ENCODE measurements around the gene RNPS1.
A peak's percentile ranks its signal among the peaks of the same experiment; 100 is the strongest.
"Not testable (repeated sequence)": the region's sequence is repeated elsewhere in the genome, so short reads cannot be mapped to it uniquely, and the experiment has no call there.

The RNPS1 gene

GRCh38 chr16:2273931-2274330 lies 6.0 kb upstream of the RNPS1 start:
- no peak for DNase-seq (ENCODE audit: low read depth)
- no peak overlapping the region for H3K4me3 ChIP-seq (ENCODE audit: low read depth, low read length)
- TF ChIP-seq POLR2A (IDR thresholded peaks at IDR 0.05; ENCODE audit: extremely low read depth, insufficient read length) (no peak), CTCF (IDR thresholded peaks at IDR 0.05; ENCODE audit: low read depth, low read length) (no peak)

- H3K4me3 ChIP-seq (ENCODE audit: low read depth, low read length): no peak overlapping the region
- TF ChIP-seq MAX (IDR thresholded peaks at IDR 0.05; ENCODE audit: low read depth, low read length) (no peak), CTCF (IDR thresholded peaks at IDR 0.05; ENCODE audit: low read depth, low read length) (no peak), MYC (IDR thresholded peaks at IDR 0.05; ENCODE audit: low read depth, low read length) (no peak), POLR2A (IDR thresholded peaks at IDR 0.05; ENCODE audit: extremely low read depth, insufficient read length) (no peak)
- no peak for DNase-seq (ENCODE audit: low read depth)
Measured at GRCh38 chr16:2273484-2273883, 5.6 kb upstream of the RNPS1 start.

- no peak for DNase-seq (ENCODE audit: low read depth)
- no peak for TF ChIP-seq CTCF (IDR thresholded peaks at IDR 0.05; ENCODE audit: low read depth, low read length)
- TF ChIP-seq POLR2A (IDR thresholded peaks at IDR 0.05; ENCODE audit: extremely low read depth, insufficient read length): no peak
- no peak for TF ChIP-seq MAX (IDR thresholded peaks at IDR 0.05; ENCODE audit: low read depth, low read length)
- TF ChIP-seq MYC (IDR thresholded peaks at IDR 0.05; ENCODE audit: low read depth, low read length): no peak
Measured at GRCh38 chr16:2271848-2272461, 4.0 kb upstream of the RNPS1 start.

GRCh38 chr16:2270588-2271470 lies 2.9 kb upstream of the RNPS1 start:
- TF ChIP-seq CTCF (IDR thresholded peaks at IDR 0.05; ENCODE audit: low read depth, low read length) (no peak), POLR2A (IDR thresholded peaks at IDR 0.05; ENCODE audit: extremely low read depth, insufficient read length) (no peak), MYC (IDR thresholded peaks at IDR 0.05; ENCODE audit: low read depth, low read length) (no peak), MAX (IDR thresholded peaks at IDR 0.05; ENCODE audit: low read depth, low read length) (no peak)
- H3K4me3 ChIP-seq (ENCODE audit: low read depth, low read length): no peak overlapping the region
- no peak for DNase-seq (ENCODE audit: low read depth)

More at GRCh38 chr16:2271848-2272461, 4.0 kb upstream of the RNPS1 start:
- H3K4me3 ChIP-seq (ENCODE audit: low read depth, low read length): no peak overlapping the region

GRCh38 chr16:2270070-2270462 lies 2.1 kb upstream of the RNPS1 start:
- DNase-seq (ENCODE audit: low read depth): no peak
- no peak overlapping the region for H3K4me3 ChIP-seq (ENCODE audit: low read depth, low read length)
- TF ChIP-seq CTCF (IDR thresholded peaks at IDR 0.05; ENCODE audit: low read depth, low read length) (no peak), MAX (IDR thresholded peaks at IDR 0.05; ENCODE audit: low read depth, low read length) (no peak), POLR2A (IDR thresholded peaks at IDR 0.05; ENCODE audit: extremely low read depth, insufficient read length) (no peak), MYC (IDR thresholded peaks at IDR 0.05; ENCODE audit: low read depth, low read length) (no peak)

GRCh38 chr16:2267505-2267912 lies 417 bp downstream of the RNPS1 start:
- DNase-seq (ENCODE audit: low read depth): not testable (repeated sequence)
- H3K4me3 ChIP-seq (ENCODE audit: low read depth, low read length): peak overlapping the region; percentile 83

GRCh38 chr16:2266887-2267286 lies 1.0 kb downstream of the RNPS1 start:
- peak overlapping the region; percentile 83 for H3K4me3 ChIP-seq (ENCODE audit: low read depth, low read length)
- DNase-seq (ENCODE audit: low read depth): not testable (repeated sequence)

GRCh38 chr16:2263026-2263425 lies 4.9 kb downstream of the RNPS1 start:
- DNase-seq (ENCODE audit: low read depth); H3K4me3 ChIP-seq (ENCODE audit: low read depth, low read length): not testable (repeated sequence)

All from NB4 (cell line).